Karpas-422 (cell line): ENCODE data around the gene GOLGA6L1. TPM values are rescaled to one million over a fixed set of nuclear protein-coding genes. Genes with fewer than 3 reads are reported as not detected.
"Not testable (repeated sequence)": the region's sequence is repeated elsewhere in the genome, so short reads cannot be mapped to it uniquely, and the experiment has no call there.

Experiments
- DNase-seq: peaks from one replicate; pipeline ENCODE4 v3.0.0-alpha.2; 2015
- H2AFZ ChIP-seq: fragments of 200-600 bp; sonication (generic); 2 replicates; pipeline ENCODE4 v1.6.1; 2014; ENCODE audit warnings: antibody characterized with exemption, low read length, mixed read lengths
- H3K27ac ChIP-seq: fragments of 200-600 bp; sonication (generic); 2 replicates; pipeline ENCODE4 v1.5.1; 2014; ENCODE audit warnings: mild to moderate bottlenecking, low read length, moderate library complexity
- H3K27me3 ChIP-seq: fragments of 200-600 bp; sonication (generic); 2 replicates; pipeline ENCODE4 v1.6.1; 2014; ENCODE audit warnings: low read length, mixed read lengths
- H3K36me3 ChIP-seq: fragments of 200-600 bp; sonication (generic); 2 replicates; pipeline ENCODE4 v1.6.1; 2014; ENCODE audit warnings: low read length, mixed read lengths; ENCODE audit not compliant: insufficient read depth
- H3K4me1 ChIP-seq: fragments of 200-600 bp; sonication (generic); 2 replicates; pipeline ENCODE4 v1.6.1; 2014; ENCODE audit warnings: mild to moderate bottlenecking, low read length, mixed read lengths
- H3K4me2 ChIP-seq: fragments of 200-600 bp; sonication (generic); 2 replicates; pipeline ENCODE4 v1.6.1; 2014; ENCODE audit warnings: low read length, low read depth, mild to moderate bottlenecking; ENCODE audit not compliant: poor library complexity, severe bottlenecking
- H3K4me3 ChIP-seq: fragments of 200-600 bp; sonication (generic); 2 replicates; pipeline ENCODE4 v1.5.1; 2014; ENCODE audit warnings: mild to moderate bottlenecking, antibody characterized with exemption, low read length, mixed read lengths
- H3K79me2 ChIP-seq: fragments of 200-600 bp; sonication (generic); 2 replicates; pipeline ENCODE4 v1.6.1; 2014; ENCODE audit warnings: mild to moderate bottlenecking, low read length, mixed read lengths
- H3K9ac ChIP-seq: fragments of 200-600 bp; sonication (generic); 2 replicates; pipeline ENCODE4 v1.6.0; 2014; ENCODE audit warnings: low read length
- H3K9me2 ChIP-seq: fragments of 200-600 bp; sonication (generic), shearing (Covaris generic); replicated peaks from 2 replicates; pipeline ENCODE4 v1.6.0; 2014; ENCODE audit warnings: mild to moderate bottlenecking, low read length, moderate library complexity; ENCODE audit not compliant: insufficient read depth
- H3K9me3 ChIP-seq: fragments of 300-700, 200-600 bp; sonication (generic); 2 replicates; pipeline ENCODE4 v1.6.1; 2014; ENCODE audit warnings: low read length, mixed read lengths
- H4K20me1 ChIP-seq: fragments of 200-600 bp; sonication (generic); 2 replicates; pipeline ENCODE4 v1.6.1; 2014; ENCODE audit warnings: mild to moderate bottlenecking, antibody characterized with exemption, low read length, low read depth; ENCODE audit not compliant: insufficient read depth
- total RNA-seq: library from RNA; depleted of rRNA; stranded (reverse); fragments of >200 nt; shearing (Covaris generic); gene quantifications from 2 replicates; pipeline ENCODE4 v1.2.3, GENCODE V29; 2014; ENCODE audit warnings: low replicate concordance; rRNA removed

Gene GOLGA6L1
- not detected in 2 replicates for total RNA-seq

GRCh38 chr15:23136722-23137121 lies at the start of gene GOLGA6L1:
Gene GOLGA6L1, minus strand, starts transcription at chr15:23136822. Its CDS starts 91 bp downstream, at chr15:23136731.
- not testable (repeated sequence) for H3K79me2 ChIP-seq, H3K4me3 ChIP-seq, H4K20me1 ChIP-seq, H3K9me3 ChIP-seq, DNase-seq, H2AFZ ChIP-seq, H3K4me1 ChIP-seq, H3K36me3 ChIP-seq, H3K9me2 ChIP-seq, H3K4me2 ChIP-seq, H3K27ac ChIP-seq, H3K9ac ChIP-seq, H3K27me3 ChIP-seq

- not testable (repeated sequence) for H3K9me3 ChIP-seq, H3K36me3 ChIP-seq, H3K9me2 ChIP-seq, H4K20me1 ChIP-seq, H3K27me3 ChIP-seq, H3K4me3 ChIP-seq, H3K79me2 ChIP-seq, H3K4me2 ChIP-seq, H3K4me1 ChIP-seq, H3K27ac ChIP-seq, H2AFZ ChIP-seq, H3K9ac ChIP-seq
- DNase-seq, result peak; percentile 22
These were observed 44.6 kb upstream of the GOLGA6L1 start for GRCh38 chr15:23181201-23181600.

- not testable (repeated sequence) for H3K9me2 ChIP-seq, H3K79me2 ChIP-seq, H3K27ac ChIP-seq, H3K36me3 ChIP-seq, H4K20me1 ChIP-seq, H3K9ac ChIP-seq, H3K4me3 ChIP-seq, H3K27me3 ChIP-seq, H3K9me3 ChIP-seq, H3K4me2 ChIP-seq, H2AFZ ChIP-seq, H3K4me1 ChIP-seq
- peak; percentile 11 for DNase-seq
These were observed 43.9 kb upstream of the GOLGA6L1 start for GRCh38 chr15:23180547-23180927.

- not testable (repeated sequence) for H2AFZ ChIP-seq
These were observed 43.3 kb upstream of the GOLGA6L1 start for GRCh38 chr15:23179768-23180546.

GRCh38 chr15:23176683-23177082 lies 40.1 kb upstream of the GOLGA6L1 start:
- not testable (repeated sequence) for H3K9me3 ChIP-seq, H4K20me1 ChIP-seq, H3K36me3 ChIP-seq, H3K27ac ChIP-seq, H3K4me3 ChIP-seq, H3K4me2 ChIP-seq, H3K79me2 ChIP-seq, H3K4me1 ChIP-seq, H3K9ac ChIP-seq, H3K9me2 ChIP-seq, H2AFZ ChIP-seq, H3K27me3 ChIP-seq
- DNase-seq, result peak; percentile 5

More at GRCh38 chr15:23179768-23180546, 43.3 kb upstream of the GOLGA6L1 start:
- DNase-seq, H3K4me3 ChIP-seq, H3K4me2 ChIP-seq, H3K4me1 ChIP-seq, H3K27me3 ChIP-seq, H3K9me2 ChIP-seq, H3K9ac ChIP-seq, H3K9me3 ChIP-seq, H3K36me3 ChIP-seq, H3K79me2 ChIP-seq, H3K27ac ChIP-seq, H4K20me1 ChIP-seq: not testable (repeated sequence)

GRCh38 chr15:23175606-23176005 lies 39.0 kb upstream of the GOLGA6L1 start:
- DNase-seq, H3K4me1 ChIP-seq: not testable (repeated sequence)

GRCh38 chr15:23174609-23175140 lies 38.1 kb upstream of the GOLGA6L1 start:
- not testable (repeated sequence) for H3K79me2 ChIP-seq, H3K36me3 ChIP-seq, H3K4me1 ChIP-seq, H4K20me1 ChIP-seq, H3K9me3 ChIP-seq, H3K9ac ChIP-seq, H3K27ac ChIP-seq, H3K9me2 ChIP-seq, H3K4me3 ChIP-seq, H3K27me3 ChIP-seq, H3K4me2 ChIP-seq, H2AFZ ChIP-seq
- peak; percentile 6 for DNase-seq

More at GRCh38 chr15:23175606-23176005, 39.0 kb upstream of the GOLGA6L1 start:
- not testable (repeated sequence) for H3K4me2 ChIP-seq, H2AFZ ChIP-seq, H3K9me3 ChIP-seq, H4K20me1 ChIP-seq, H3K4me3 ChIP-seq, H3K79me2 ChIP-seq, H3K9ac ChIP-seq, H3K9me2 ChIP-seq, H3K27ac ChIP-seq, H3K27me3 ChIP-seq, H3K36me3 ChIP-seq

- not testable (repeated sequence) for H3K79me2 ChIP-seq, H3K9me3 ChIP-seq, H3K4me1 ChIP-seq, H2AFZ ChIP-seq, H3K27me3 ChIP-seq, DNase-seq, H4K20me1 ChIP-seq, H3K9ac ChIP-seq, H3K36me3 ChIP-seq, H3K27ac ChIP-seq, H3K9me2 ChIP-seq, H3K4me2 ChIP-seq, H3K4me3 ChIP-seq
These were observed 3.8 kb downstream of the GOLGA6L1 start for GRCh38 chr15:23132787-23133186.
